Body of pancreas (tissue), 4 donors: ENCODE results near the gene BRPF3.

Experiments used
- CTCF ChIP-seq, 7 experiments: fragments of 450-650 bp in 4 of 7; fragments of 200-600 bp in 3 of 7; sonication (generic) in 3 of 7; IDR thresholded peaks; one replicate each; pipeline ENCODE4 v1.5.1; 2016 to 2019; ENCODE audit warnings: antibody characterized with exemption in 7 of 7
- POLR2A ChIP-seq, 3 donors: fragments of 450-650 bp; IDR thresholded peaks; one replicate each; pipeline ENCODE4 v1.6.1; 2016; ENCODE audit warnings: antibody characterized with exemption in 3 of 3, mild to moderate bottlenecking in 2 of 3

- TF ChIP-seq POLR2A (IDR thresholded peaks at IDR 0.05), result no peak
- TF ChIP-seq CTCF (IDR thresholded peaks at IDR 0.05), result no peak
Measured at GRCh38 chr6:36267731-36268477, 71.4 kb downstream of the BRPF3 start.
